Measurements from ENCODE around the gene MTA3. TPM values are rescaled to one million over a fixed set of nuclear protein-coding genes. Genes with fewer than 3 reads are reported as not detected.

The MTA3 gene
- total and polyA plus RNA-seq, 2 of the 8 experiments (the other 6 are each of a cell fraction or from before 2014, with no cell fraction given) = 125 to 184 TPM

DNA sequence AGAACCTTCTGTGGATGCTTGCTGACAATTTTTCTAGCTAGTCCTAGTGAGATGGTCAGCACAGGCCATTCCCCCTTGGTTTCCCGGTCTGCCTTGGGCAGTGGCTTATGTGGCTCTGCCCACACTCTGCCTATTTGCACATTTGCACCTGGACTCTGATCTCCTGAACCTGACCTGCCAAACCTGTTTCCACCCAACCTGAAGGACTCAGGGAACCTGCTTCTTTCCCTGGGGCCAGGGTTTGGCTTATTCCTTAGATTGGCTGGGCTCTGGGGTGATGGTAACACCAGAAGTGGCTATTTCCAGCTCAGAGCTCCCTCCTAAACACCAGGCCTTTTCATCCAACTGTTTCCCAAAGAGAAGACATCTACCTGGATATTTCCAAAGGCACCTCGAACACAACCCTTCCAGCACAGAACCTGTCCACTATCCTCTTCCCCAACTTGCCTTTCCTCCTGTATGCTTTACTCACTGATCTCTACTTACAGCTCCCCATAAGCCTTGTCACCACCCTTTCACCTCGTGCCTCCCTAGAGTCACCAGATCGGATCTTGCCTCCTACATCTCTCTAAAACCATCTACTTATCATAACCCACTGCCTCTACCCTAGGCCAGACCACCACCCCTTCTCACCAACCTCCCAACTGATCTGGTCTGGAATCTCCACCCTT is 5.8 kb upstream of the MTA3 start:
- Histone ChIP-seq H2AK5ac (ENCODE audit: low read depth, low read length) (peak overlapping the region; percentile 96; the same call in 1 of the 2 replicates), H3K79me2 (ENCODE audit: control insufficient read depth in 1 of 2, insufficient read depth in 2 of 2, low read length in 2 of 2) (no peaks in the 10 kb centered on the region), H2BK15ac (ENCODE audit: low read length) (peak overlapping the region; percentile 98), H3K9me3 (ENCODE audit: insufficient read depth in 2 of 2, low read depth in 1 of 2, low read length in 1 of 2) (no peaks in the 10 kb centered on the region), H2BK120ac (replicated peaks; ENCODE audit: low read depth, low read length) (no peak overlapping the region), H2BK12ac (ENCODE audit: low read depth, low read length) (peak overlapping the region; percentile 81; the same call in 1 of the 2 replicates), H3K27me3 (replicated peaks in 1 of 4; ENCODE audit: control insufficient read depth in 3 of 4, extremely low read depth in 1 of 4, insufficient read depth in 3 of 4, low read length in 3 of 4) (no peaks in the 10 kb centered on the region), H3K56ac (replicated peaks; ENCODE audit: insufficient read length, low read depth, low read length) (no peak overlapping the region), H3K79me1 (ENCODE audit: low read depth, low read length) (no peaks in the 10 kb centered on the region), H4K20me1 (replicated peaks in 1 of 2; ENCODE audit: control insufficient read depth in 1 of 2, insufficient read depth in 2 of 2, low read length in 2 of 2) (no peaks in the 10 kb centered on the region), H2BK5ac (ENCODE audit: low read depth, low read length) (peak overlapping the region; percentile 48; the same call in 1 of the 2 replicates), H3K4me3 (ENCODE audit: extremely low read depth in 1 of 4, insufficient read depth in 2 of 4, low read depth in 3 of 4, low read length in 4 of 4) (no peak overlapping the region), H3K9ac (replicated peaks in 1 of 4; ENCODE audit: extremely low read depth in 1 of 4, low read depth in 3 of 4, low read length in 3 of 4) (no peak overlapping the region), H3K23me2 (ENCODE audit: low read depth, low read length) (no peaks in the 10 kb centered on the region; the same call in 1 of the 2 replicates), H3K27ac (ENCODE audit: low read depth, low read length) (no peak overlapping the region), H3K23ac (ENCODE audit: insufficient read length) (no peak overlapping the region), H2BK20ac (ENCODE audit: low read length) (peak overlapping the region; percentile 91; the same call in 1 of the 2 replicates), H4K8ac (ENCODE audit: extremely low read depth, insufficient read depth, low read length) (no peak overlapping the region), H3K18ac (ENCODE audit: extremely low read depth, low read length) (no peak overlapping the region), H4K91ac (replicated peaks; ENCODE audit: insufficient read length, low read length) (peak overlapping the region; percentile 44), H3K4me1 (replicated peaks in 1 of 4; ENCODE audit: control insufficient read depth in 3 of 4, insufficient read depth in 4 of 4, low read length in 3 of 4) (peaks cover 3 to 9% (median 6%) of the 10 kb centered on the region in 4 experiments; a peak in 6 of 7 replicates), H4K5ac (ENCODE audit: insufficient read length, low read depth, low read length) (no peak overlapping the region), H3K4ac (replicated peaks; ENCODE audit: insufficient read length, low read depth, low read length) (no peak overlapping the region), H3K14ac (ENCODE audit: insufficient read length) (no peak overlapping the region), H3K36me3 (ENCODE audit: control insufficient read depth in 2 of 4, insufficient read depth in 4 of 4, low read length in 3 of 4) (no peaks in the 10 kb centered on the region), H2AFZ (ENCODE audit: low read length) (no peak overlapping the region), H3K4me2 (ENCODE audit: insufficient read depth in 1 of 2, low read depth in 2 of 2, low read length in 2 of 2) (no peak overlapping the region)
- CTCF ChIA-PET (ENCODE audit: partially characterized antibody) = interaction anchor here (1.0 to 1.4 kb wide), 4 partner anchors 11 to 28 kb away, joined by 3 to 5 read pairs (median 4); no protein-coding TSS in a partner anchor
- no peak for DNase-seq (ENCODE audit: low read depth in 1 of 2, low spot score in 2 of 2)
- 89% methylated on average over 4 of the region's 4 CpGs; no CpG with 5 or more reads in 1 of the 2 experiments for WGBS, 2 experiments (ENCODE audit: extremely low coverage in 1 of 2, insufficient coverage in 1 of 2, insufficient read length in 1 of 2, insufficient replicate concordance in 2 of 2, low coverage in 1 of 2, low lambda C conversion rate in 2 of 2, missing lambda C conversion rate in 1 of 2)
- POLR2A ChIA-PET (ENCODE audit: partially characterized antibody) = interaction anchor here (0.6 to 2.1 kb wide), 6 partner anchors 8 to 150 kb away, joined by 3 to 9 read pairs (median 3); no protein-coding TSS in a partner anchor
- no peak for FAIRE-seq
- TF ChIP-seq CBX5 (IDR thresholded peaks at IDR 0.05; ENCODE audit: low read depth, low read length) (no peak), CHD1 (IDR thresholded peaks at IDR 0.05; ENCODE audit: low read depth, low read length) (no peak), HDAC6 (IDR thresholded peaks at IDR 0.05; ENCODE audit: low read depth, low read length) (no peak)
- TF ChIP-seq, protein P1, sequence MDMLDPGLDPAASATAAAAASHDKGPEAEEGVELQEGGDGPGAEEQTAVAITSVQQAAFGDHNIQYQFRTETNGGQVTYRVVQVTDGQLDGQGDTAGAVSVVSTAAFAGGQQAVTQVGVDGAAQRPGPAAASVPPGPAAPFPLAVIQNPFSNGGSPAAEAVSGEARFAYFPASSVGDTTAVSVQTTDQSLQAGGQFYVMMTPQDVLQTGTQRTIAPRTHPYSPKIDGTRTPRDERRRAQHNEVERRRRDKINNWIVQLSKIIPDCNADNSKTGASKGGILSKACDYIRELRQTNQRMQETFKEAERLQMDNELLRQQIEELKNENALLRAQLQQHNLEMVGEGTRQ (IDR thresholded peaks at IDR 0.05; ENCODE audit: low read length) = no peak

Data from H1 (cell line).